ENCODE data around the gene GK2.

DNA sequence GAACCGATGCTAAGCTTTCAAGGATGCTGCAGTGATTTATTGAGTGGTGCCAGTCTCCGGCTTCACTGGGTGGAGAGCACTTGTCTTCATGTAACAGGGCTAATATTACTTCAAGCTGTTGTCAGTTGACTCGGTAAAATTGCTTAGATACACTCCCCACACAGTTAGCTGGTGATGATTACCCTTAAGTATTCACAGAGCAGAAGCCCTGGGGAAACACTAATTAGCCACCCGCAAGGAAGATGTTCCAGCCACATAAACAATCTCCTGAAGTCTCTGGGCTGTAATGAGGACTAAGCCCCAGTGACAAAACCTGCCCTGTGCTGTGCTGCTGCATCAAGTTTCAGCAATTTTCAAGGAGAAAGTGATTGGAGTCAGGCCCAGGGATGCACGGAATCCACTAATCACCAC, 37.3 kb upstream of the GK2 start:
- TF ChIP-seq EZH2 (IDR thresholded peaks at IDR 0.05; ENCODE audit: low read length) (no peak), CTCF (optimal IDR thresholded peaks at IDR 0.05 in 1 of 3, IDR thresholded peaks at IDR 0.05 in 1 of 3, conservative IDR thresholded peaks at IDR 0.05 in 1 of 3; ENCODE audit: extremely low read depth in 1 of 3, insufficient read depth in 2 of 3, low read length in 3 of 3) (no peak)
